HepG2 (cell line): Measurements from ENCODE around the gene TBC1D30.

Experiments used
- IRF1 ChIP-seq: sonication (generic); formaldehyde crosslinking; IDR thresholded peaks from 2 replicates; pipeline ENCODE4 v1.4.0; 2020; ENCODE audit warnings: low read depth, mild to moderate bottlenecking, missing genetic modification reagents
- MAX ChIP-seq: IDR thresholded peaks from 2 replicates; pipeline ENCODE4 v1.6.1; 2012; ENCODE audit warnings: inconsistent platforms
- SRF ChIP-seq: IDR thresholded peaks from 2 replicates; pipeline ENCODE4 v1.6.1; 2011; ENCODE audit warnings: mild to moderate bottlenecking, low read depth, low read length, moderate library complexity
- STAT5B ChIP-seq: sonication (generic); formaldehyde crosslinking; IDR thresholded peaks from 2 replicates; pipeline ENCODE4 v1.4.0; 2020; ENCODE audit warnings: missing genetic modification reagents
- ZSCAN20 ChIP-seq: sonication (generic); formaldehyde crosslinking; IDR thresholded peaks from 2 replicates; pipeline ENCODE4 v1.4.0; 2020; ENCODE audit warnings: missing genetic modification reagents, mild to moderate bottlenecking, borderline replicate concordance
- TF ChIP-seq, protein P1 (sequence below): sonication (generic); formaldehyde crosslinking; IDR thresholded peaks from 2 replicates; pipeline ENCODE4 v1.5.0; 2020; ENCODE audit warnings: mild to moderate bottlenecking, missing genetic modification reagents, borderline replicate concordance
- TF ChIP-seq, protein P2 (sequence below): sonication (generic); formaldehyde crosslinking; IDR thresholded peaks from one replicate; pipeline ENCODE4 v1.5.1; 2020; ENCODE audit warnings: mild to moderate bottlenecking, missing genetic modification reagents; ENCODE audit errors: not compliant biosample characterization
- TF ChIP-seq, protein P3 (sequence below): sonication (generic); formaldehyde crosslinking; IDR thresholded peaks from 2 replicates; pipeline ENCODE4 v1.4.0; 2020; ENCODE audit warnings: missing genetic modification reagents

- TF ChIP-seq STAT5B (CRISPR knock-in tag): no peak
- TF ChIP-seq SRF: no peak
- TF ChIP-seq, protein P1, sequence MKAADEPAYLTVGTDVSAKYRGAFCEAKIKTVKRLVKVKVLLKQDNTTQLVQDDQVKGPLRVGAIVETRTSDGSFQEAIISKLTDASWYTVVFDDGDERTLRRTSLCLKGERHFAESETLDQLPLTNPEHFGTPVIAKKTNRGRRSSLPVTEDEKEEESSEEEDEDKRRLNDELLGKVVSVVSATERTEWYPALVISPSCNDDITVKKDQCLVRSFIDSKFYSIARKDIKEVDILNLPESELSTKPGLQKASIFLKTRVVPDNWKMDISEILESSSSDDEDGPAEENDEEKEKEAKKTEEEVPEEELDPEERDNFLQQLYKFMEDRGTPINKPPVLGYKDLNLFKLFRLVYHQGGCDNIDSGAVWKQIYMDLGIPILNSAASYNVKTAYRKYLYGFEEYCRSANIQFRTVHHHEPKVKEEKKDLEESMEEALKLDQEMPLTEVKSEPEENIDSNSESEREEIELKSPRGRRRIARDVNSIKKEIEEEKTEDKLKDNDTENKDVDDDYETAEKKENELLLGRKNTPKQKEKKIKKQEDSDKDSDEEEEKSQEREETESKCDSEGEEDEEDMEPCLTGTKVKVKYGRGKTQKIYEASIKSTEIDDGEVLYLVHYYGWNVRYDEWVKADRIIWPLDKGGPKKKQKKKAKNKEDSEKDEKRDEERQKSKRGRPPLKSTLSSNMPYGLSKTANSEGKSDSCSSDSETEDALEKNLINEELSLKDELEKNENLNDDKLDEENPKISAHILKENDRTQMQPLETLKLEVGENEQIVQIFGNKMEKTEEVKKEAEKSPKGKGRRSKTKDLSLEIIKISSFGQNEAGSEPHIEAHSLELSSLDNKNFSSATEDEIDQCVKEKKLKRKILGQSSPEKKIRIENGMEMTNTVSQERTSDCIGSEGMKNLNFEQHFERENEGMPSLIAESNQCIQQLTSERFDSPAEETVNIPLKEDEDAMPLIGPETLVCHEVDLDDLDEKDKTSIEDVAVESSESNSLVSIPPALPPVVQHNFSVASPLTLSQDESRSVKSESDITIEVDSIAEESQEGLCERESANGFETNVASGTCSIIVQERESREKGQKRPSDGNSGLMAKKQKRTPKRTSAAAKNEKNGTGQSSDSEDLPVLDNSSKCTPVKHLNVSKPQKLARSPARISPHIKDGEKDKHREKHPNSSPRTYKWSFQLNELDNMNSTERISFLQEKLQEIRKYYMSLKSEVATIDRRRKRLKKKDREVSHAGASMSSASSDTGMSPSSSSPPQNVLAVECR: no peak
- TF ChIP-seq, protein P2, sequence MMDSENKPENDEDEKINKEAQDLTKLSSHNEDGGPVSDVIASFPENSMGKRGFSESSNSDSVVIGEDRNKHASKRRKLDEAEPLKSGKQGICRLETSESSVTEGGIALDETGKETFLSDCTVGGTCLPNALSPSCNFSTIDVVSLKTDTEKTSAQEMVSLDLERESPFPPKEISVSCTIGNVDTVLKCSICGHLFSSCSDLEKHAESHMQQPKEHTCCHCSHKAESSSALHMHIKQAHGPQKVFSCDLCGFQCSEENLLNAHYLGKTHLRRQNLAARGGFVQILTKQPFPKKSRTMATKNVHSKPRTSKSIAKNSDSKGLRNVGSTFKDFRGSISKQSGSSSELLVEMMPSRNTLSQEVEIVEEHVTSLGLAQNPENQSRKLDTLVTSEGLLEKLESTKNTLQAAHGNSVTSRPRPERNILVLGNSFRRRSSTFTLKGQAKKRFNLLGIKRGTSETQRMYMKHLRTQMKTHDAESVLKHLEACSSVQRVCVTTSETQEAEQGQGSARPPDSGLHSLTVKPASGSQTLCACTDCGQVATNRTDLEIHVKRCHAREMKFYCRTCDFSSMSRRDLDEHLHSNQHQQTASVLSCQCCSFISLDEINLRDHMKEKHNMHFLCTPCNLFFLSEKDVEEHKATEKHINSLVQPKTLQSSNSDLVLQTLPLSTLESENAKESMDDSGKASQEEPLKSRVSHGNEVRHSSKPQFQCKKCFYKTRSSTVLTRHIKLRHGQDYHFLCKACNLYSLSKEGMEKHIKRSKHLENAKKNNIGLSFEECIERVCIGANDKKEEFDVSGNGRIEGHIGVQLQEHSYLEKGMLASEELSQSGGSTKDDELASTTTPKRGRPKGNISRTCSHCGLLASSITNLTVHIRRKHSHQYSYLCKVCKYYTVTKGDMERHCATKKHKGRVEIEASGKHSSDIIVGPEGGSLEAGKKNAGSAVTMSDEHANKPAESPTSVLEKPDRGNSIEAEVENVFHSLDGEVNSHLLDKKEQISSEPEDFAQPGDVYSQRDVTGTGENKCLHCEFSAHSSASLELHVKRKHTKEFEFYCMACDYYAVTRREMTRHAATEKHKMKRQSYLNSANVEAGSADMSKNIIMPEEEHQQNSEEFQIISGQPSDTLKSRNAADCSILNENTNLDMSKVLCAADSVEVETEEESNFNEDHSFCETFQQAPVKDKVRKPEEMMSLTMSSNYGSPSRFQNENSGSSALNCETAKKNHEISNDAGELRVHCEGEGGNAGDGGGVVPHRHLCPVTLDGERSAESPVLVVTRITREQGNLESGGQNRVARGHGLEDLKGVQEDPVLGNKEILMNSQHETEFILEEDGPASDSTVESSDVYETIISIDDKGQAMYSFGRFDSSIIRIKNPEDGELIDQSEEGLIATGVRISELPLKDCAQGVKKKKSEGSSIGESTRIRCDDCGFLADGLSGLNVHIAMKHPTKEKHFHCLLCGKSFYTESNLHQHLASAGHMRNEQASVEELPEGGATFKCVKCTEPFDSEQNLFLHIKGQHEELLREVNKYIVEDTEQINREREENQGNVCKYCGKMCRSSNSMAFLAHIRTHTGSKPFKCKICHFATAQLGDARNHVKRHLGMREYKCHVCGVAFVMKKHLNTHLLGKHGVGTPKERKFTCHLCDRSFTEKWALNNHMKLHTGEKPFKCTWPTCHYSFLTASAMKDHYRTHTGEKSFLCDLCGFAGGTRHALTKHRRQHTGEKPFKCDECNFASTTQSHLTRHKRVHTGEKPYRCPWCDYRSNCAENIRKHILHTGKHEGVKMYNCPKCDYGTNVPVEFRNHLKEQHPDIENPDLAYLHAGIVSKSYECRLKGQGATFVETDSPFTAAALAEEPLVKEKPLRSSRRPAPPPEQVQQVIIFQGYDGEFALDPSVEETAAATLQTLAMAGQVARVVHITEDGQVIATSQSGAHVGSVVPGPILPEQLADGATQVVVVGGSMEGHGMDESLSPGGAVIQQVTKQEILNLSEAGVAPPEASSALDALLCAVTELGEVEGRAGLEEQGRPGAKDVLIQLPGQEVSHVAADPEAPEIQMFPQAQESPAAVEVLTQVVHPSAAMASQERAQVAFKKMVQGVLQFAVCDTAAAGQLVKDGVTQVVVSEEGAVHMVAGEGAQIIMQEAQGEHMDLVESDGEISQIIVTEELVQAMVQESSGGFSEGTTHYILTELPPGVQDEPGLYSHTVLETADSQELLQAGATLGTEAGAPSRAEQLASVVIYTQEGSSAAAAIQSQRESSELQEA: no peak
- TF ChIP-seq MAX: no peak
- TF ChIP-seq, protein P3, sequence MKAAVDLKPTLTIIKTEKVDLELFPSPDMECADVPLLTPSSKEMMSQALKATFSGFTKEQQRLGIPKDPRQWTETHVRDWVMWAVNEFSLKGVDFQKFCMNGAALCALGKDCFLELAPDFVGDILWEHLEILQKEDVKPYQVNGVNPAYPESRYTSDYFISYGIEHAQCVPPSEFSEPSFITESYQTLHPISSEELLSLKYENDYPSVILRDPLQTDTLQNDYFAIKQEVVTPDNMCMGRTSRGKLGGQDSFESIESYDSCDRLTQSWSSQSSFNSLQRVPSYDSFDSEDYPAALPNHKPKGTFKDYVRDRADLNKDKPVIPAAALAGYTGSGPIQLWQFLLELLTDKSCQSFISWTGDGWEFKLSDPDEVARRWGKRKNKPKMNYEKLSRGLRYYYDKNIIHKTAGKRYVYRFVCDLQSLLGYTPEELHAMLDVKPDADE (CRISPR knock-in tag): no peak
- no peak for TF ChIP-seq ZSCAN20
- no peak for TF ChIP-seq IRF1 (CRISPR knock-in tag)
These were observed 1.8 kb downstream of the TBC1D30 start for GRCh38 chr12:64826234-64826633.
